ENCODE data around the gene RABEPK. TPM values are rescaled to one million over a fixed set of nuclear protein-coding genes. Genes with fewer than 3 reads are reported as not detected.

The RABEPK gene
- total and polyA plus RNA-seq, 2 of the 4 experiments (the other 2 are of a cell fraction), result 43.9 to 59.7 TPM

DNA sequence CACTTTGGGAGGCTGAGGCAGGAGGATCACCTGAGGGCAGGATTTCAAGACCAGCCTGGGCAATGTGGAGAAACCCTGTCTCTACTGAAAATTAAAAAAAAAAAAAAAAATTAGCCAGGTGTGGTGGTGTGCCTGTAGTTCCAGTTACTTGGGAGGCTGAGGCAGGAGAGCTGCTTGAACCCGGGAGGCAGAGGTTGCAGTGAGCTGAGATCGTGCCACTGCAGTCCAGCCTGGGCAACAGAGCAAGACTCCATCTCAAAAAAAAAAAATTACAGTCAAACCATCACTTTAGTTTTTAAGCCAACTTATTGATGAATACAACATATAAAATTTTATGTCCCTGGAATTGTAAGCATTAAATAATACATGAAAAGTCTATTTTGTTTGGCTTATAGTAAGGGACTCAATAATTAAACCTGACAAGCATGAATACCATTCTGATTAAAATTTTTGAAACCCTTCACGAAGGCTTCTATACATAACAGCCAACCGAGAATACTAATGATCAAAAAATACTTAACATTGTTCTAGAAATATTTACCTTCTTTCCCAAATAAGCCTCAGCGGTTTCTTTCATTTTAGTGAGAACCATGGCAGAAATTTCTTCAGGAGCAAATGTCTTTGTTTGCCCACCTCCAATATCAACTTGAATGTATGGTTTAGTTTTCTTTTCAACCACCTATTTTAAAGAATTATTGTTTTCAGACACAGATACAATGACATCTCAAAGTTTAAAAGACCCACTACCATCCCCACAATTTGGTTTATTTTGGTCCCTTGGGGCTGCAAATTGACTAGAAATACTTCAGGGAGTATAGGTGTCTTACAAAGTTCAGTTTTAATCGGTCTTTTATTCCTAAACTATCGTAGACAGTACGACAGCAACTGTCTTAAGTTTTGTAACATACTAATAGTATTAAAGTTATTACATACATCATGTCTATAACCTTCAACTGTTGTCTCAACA is 39.6 kb downstream of the RABEPK start (continued):
- TF ChIP-seq, protein P1, sequence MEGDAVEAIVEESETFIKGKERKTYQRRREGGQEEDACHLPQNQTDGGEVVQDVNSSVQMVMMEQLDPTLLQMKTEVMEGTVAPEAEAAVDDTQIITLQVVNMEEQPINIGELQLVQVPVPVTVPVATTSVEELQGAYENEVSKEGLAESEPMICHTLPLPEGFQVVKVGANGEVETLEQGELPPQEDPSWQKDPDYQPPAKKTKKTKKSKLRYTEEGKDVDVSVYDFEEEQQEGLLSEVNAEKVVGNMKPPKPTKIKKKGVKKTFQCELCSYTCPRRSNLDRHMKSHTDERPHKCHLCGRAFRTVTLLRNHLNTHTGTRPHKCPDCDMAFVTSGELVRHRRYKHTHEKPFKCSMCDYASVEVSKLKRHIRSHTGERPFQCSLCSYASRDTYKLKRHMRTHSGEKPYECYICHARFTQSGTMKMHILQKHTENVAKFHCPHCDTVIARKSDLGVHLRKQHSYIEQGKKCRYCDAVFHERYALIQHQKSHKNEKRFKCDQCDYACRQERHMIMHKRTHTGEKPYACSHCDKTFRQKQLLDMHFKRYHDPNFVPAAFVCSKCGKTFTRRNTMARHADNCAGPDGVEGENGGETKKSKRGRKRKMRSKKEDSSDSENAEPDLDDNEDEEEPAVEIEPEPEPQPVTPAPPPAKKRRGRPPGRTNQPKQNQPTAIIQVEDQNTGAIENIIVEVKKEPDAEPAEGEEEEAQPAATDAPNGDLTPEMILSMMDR (conservative IDR thresholded peaks at IDR 0.05; ENCODE audit: low read depth, low read length), result no peak

DNA sequence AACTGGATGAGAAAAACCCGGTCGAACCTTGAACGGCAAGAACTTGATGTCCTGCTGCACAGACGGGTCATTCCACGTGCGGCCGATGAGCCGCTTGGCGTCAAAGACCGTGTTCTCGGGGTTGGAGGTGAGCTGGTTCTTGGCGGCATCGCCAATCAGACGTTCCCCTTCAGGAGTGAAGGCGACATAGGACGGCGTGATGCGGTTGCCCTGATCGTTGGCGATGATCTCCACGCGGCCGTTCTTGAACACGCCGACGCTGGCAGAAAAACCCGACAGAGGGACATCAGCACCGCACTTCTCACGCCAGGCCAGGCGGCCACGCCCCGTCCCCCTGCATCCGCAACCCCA is 40.3 kb downstream of the RABEPK start:
- H3K4me3 ChIP-seq (ENCODE audit: insufficient read depth, low read depth, low read length), result peak overlapping the region; percentile 80
- H3K9me1 ChIP-seq (ENCODE audit: insufficient read depth, low read length), result no peaks in the 10 kb centered on the region; the same call in 1 of the 2 replicates
- DNase-seq (no peak), ATAC-seq (ENCODE audit: low read depth) (no peak)
- peak overlapping the region; percentile 93 for H2AFZ ChIP-seq (replicated peaks; ENCODE audit: low read length, poor library complexity)
- H2BK20ac ChIP-seq (ENCODE audit: low read depth, low read length), result no peak overlapping the region
- H3K27ac ChIP-seq (ENCODE audit: insufficient read depth, low read length), result peak overlapping the region; percentile 81
- H3K23ac ChIP-seq (ENCODE audit: low read depth, low read length), result peak overlapping the region; percentile 93
- H2BK120ac ChIP-seq (ENCODE audit: low read depth, low read length), result peak overlapping the region; percentile 12; the same call in 1 of the 2 replicates
- H2BK15ac ChIP-seq (ENCODE audit: low read depth, low read length), result peak overlapping the region; percentile 20; the same call in 1 of the 3 replicates
- H4K91ac ChIP-seq (ENCODE audit: insufficient read depth, low read depth, low read length), result peak overlapping the region; percentile 86
- H3K27me3 ChIP-seq (ENCODE audit: control insufficient read depth, insufficient read depth, low read length), result no peaks in the 10 kb centered on the region
- peak overlapping the region; percentile 88 for H3K4ac ChIP-seq (ENCODE audit: low read depth, low read length)
- H3K36me3 ChIP-seq (ENCODE audit: control insufficient read depth, insufficient read depth, low read length), result peaks cover 28% of the 10 kb centered on the region
- WGBS, 2 experiments (ENCODE audit: extremely low coverage in 2 of 2, insufficient read length in 1 of 2), result 4% methylated on average over 17 of the region's 33 CpGs; no CpG with 5 or more reads in 1 of the 2 experiments
- peak overlapping the region; percentile 97 for H2AK9ac ChIP-seq (replicated peaks; ENCODE audit: low read depth, low read length, poor library complexity)
- BruUV-seq (replicated peaks), result no TSS peak
- intact Hi-C loops (cut with micrococcal nuclease), result no loop called here
- TF ChIP-seq MXI1 (IDR thresholded peaks at IDR 0.05; ENCODE audit: borderline replicate concordance, low read depth, low read length) (peak; percentile 88), MAFK (IDR thresholded peaks at IDR 0.05; ENCODE audit: low read depth, low read length) (no peak)
- peak overlapping the region; percentile 99 for H3K14ac ChIP-seq (replicated peaks; ENCODE audit: low read depth, low read length)
- H2AK5ac ChIP-seq (ENCODE audit: low read depth, low read length), result peak overlapping the region; percentile 97
- H3K9me3 ChIP-seq (ENCODE audit: control insufficient read depth, insufficient read depth, low read length), result no peaks in the 10 kb centered on the region
- peak overlapping the region; percentile 67 to 72; a peak in 2 of 4 replicates for H4K8ac ChIP-seq (ENCODE audit: low read depth in 2 of 2, low read length in 2 of 2)
- H3K18ac ChIP-seq (ENCODE audit: low read depth, low read length), result 0 out of 2 replicates have a peak overlapping the region, but pooled peaks have one; percentile 1
- POLR2A ChIA-PET (ENCODE audit: unreplicated experiment), result interaction anchor here (1.0 to 1.3 kb wide), 2 partner anchors 27 to 101 kb away, joined by 3 read pairs; no protein-coding TSS in a partner anchor
- dilution Hi-C loops (cut with HindIII; ENCODE audit: low sequenced_read_pairs, unreplicated experiment), result no loop called here
- H2BK5ac ChIP-seq (ENCODE audit: low read depth, low read length, poor library complexity, severe bottlenecking), result peak overlapping the region; percentile 52
- no peak overlapping the region for H4K5ac ChIP-seq (ENCODE audit: low read depth, low read length)
- H3K4me1 ChIP-seq (ENCODE audit: control insufficient read depth, insufficient read depth, low read length), result peaks cover 4% of the 10 kb centered on the region
- H3K79me1 ChIP-seq (ENCODE audit: low read depth in 1 of 2, low read length in 2 of 2), result peaks cover 4 to 36% of the 10 kb centered on the region in 2 experiments; a peak in 3 of 4 replicates
- CTCF ChIA-PET, result no interaction called here
- H4K20me1 ChIP-seq (ENCODE audit: insufficient read depth, low read length), result peaks cover 54% of the 10 kb centered on the region
- peak overlapping the region; percentile 94 for H3K9ac ChIP-seq (ENCODE audit: low read depth, low read length)
- H3K4me2 ChIP-seq (ENCODE audit: low read depth, low read length), result peak overlapping the region; percentile 76
- in situ Hi-C loops (cut with MboI; ENCODE audit: low sequenced_read_pairs), result no loop called here
- peak overlapping the region; percentile 77 for H3K56ac ChIP-seq (ENCODE audit: extremely low read depth, insufficient read depth, low read length)
